CD4-positive, alpha-beta T cell treated with Interleukin-17A for 4 hours (primary cell): ENCODE data around the gene GADD45GIP1.
"Not testable (repeated sequence)": the region's sequence is repeated elsewhere in the genome, so short reads cannot be mapped to it uniquely, and the experiment has no call there.

Source experiments
- DNase-seq: peaks from one replicate; pipeline ENCODE4 v3.0.0-alpha.2; 2020; ENCODE audit warnings: mixed read lengths

GADD45GIP1 gene

GRCh38 chr19:12987781-12988180 lies 30.8 kb upstream of the GADD45GIP1 start:
- DNase-seq, result no peak

- DNase-seq, result no peak
Measured at GRCh38 chr19:12987190-12987589, 30.2 kb upstream of the GADD45GIP1 start.

- no peak for DNase-seq
Measured at GRCh38 chr19:12986726-12987125, 29.7 kb upstream of the GADD45GIP1 start.

- DNase-seq, result no peak
Measured at GRCh38 chr19:12985049-12985776, 28.2 kb upstream of the GADD45GIP1 start.

GRCh38 chr19:12984683-12985048 lies 27.6 kb upstream of the GADD45GIP1 start:
- DNase-seq, result no peak

- no peak for DNase-seq
Measured at GRCh38 chr19:12984143-12984627, 27.2 kb upstream of the GADD45GIP1 start.

GRCh38 chr19:12983542-12984142 lies 26.6 kb upstream of the GADD45GIP1 start:
- peak; percentile 88 for DNase-seq

- no peak for DNase-seq
Measured at GRCh38 chr19:12983091-12983490, 26.1 kb upstream of the GADD45GIP1 start.

GRCh38 chr19:12982648-12983047 lies 25.6 kb upstream of the GADD45GIP1 start:
- DNase-seq, result no peak

GRCh38 chr19:12979974-12980373 lies 23.0 kb upstream of the GADD45GIP1 start:
- DNase-seq, result no peak

GRCh38 chr19:12976109-12976508 lies 19.1 kb upstream of the GADD45GIP1 start:
- DNase-seq, result not testable (repeated sequence)

- no peak for DNase-seq
Measured at GRCh38 chr19:12975221-12975741, 18.3 kb upstream of the GADD45GIP1 start.

GRCh38 chr19:12974301-12975220 lies 17.5 kb upstream of the GADD45GIP1 start:
- DNase-seq, result no peak

GRCh38 chr19:12973236-12973635 lies 16.2 kb upstream of the GADD45GIP1 start:
- DNase-seq, result no peak

GRCh38 chr19:12970070-12970820 lies 13.2 kb upstream of the GADD45GIP1 start:
- DNase-seq, result no peak

GRCh38 chr19:12969292-12969988 lies 12.4 kb upstream of the GADD45GIP1 start, which contains the start of gene DAND5:
TSS of gene DAND5 (plus strand) at chr19:12969576. CDS start at chr19:12969661, 85 bp downstream.
- no peak for DNase-seq

GRCh38 chr19:12967907-12968306 lies 10.9 kb upstream of the GADD45GIP1 start:
- no peak for DNase-seq

GRCh38 chr19:12965812-12966135 lies 8.8 kb upstream of the GADD45GIP1 start:
- no peak for DNase-seq

GRCh38 chr19:12965017-12965811 lies 8.2 kb upstream of the GADD45GIP1 start:
- peak; percentile 86 for DNase-seq

GRCh38 chr19:12959481-12959880 lies 2.5 kb upstream of the GADD45GIP1 start:
- DNase-seq, result no peak
